K562 (cell line): ENCODE measurements around the gene BLOC1S4. TPM values are rescaled to one million over a fixed set of nuclear protein-coding genes. Genes with fewer than 3 reads are reported as not detected.

Experiments
- AFF4 ChIP-seq: sonication (generic); formaldehyde crosslinking; IDR thresholded peaks from 2 replicates; pipeline ENCODE4 v1.8.0; 2023; ENCODE audit warnings: mild to moderate bottlenecking, missing genetic modification reagents
- BRD4 ChIP-seq: fragments of 200-600 bp; sonication (generic); IDR thresholded peaks from 2 replicates; pipeline ENCODE4 v1.6.1; 2017; ENCODE audit warnings: inconsistent platforms
- BRD9 ChIP-seq: fragments of 450-650 bp; IDR thresholded peaks from 2 replicates; pipeline ENCODE4 v1.6.1; 2018; ENCODE audit warnings: low read depth; ENCODE audit not compliant: partially characterized antibody
- CC2D1A ChIP-seq: fragments of 450-650 bp; IDR thresholded peaks from 2 replicates; pipeline ENCODE4 v1.6.1; 2017; ENCODE audit warnings: mild to moderate bottlenecking
- E2F3 ChIP-seq: fragments of 250-450 bp; sonication (Bioruptor Pico); IDR thresholded peaks from 2 replicates; pipeline ENCODE4 v1.4.0; 2020; ENCODE audit warnings: mild to moderate bottlenecking
- FOS ChIP-seq: IDR thresholded peaks from 3 replicates; pipeline ENCODE4 v1.6.1; 2011; ENCODE audit not compliant: insufficient read length; ENCODE audit errors: extremely low read depth
- FOXJ3 ChIP-seq: sonication (generic); formaldehyde crosslinking; IDR thresholded peaks from 2 replicates; pipeline ENCODE4 v1.4.0; 2020; ENCODE audit warnings: mild to moderate bottlenecking, missing genetic modification reagents
- HDAC8 ChIP-seq: fragments of 450-650 bp; IDR thresholded peaks from 2 replicates; pipeline ENCODE4 v1.6.1; 2016; ENCODE audit warnings: mild to moderate bottlenecking, missing genetic modification characterization, moderate library complexity, missing compliant biosample characterization
- KAT8 ChIP-seq: fragments of 450-650 bp; IDR thresholded peaks from 2 replicates; pipeline ENCODE4 v1.6.1; 2016; ENCODE audit warnings: low read depth, mild to moderate bottlenecking
- L3MBTL2 ChIP-seq: fragments of 450-650 bp; IDR thresholded peaks from 2 replicates; pipeline ENCODE4 v1.6.1; 2016; ENCODE audit warnings: mild to moderate bottlenecking, moderate library complexity
- LARP7 ChIP-seq: fragments of 450-650 bp; IDR thresholded peaks from 2 replicates; pipeline ENCODE4 v1.6.1; 2016
- MED1 ChIP-seq: sonication (generic); formaldehyde crosslinking; IDR thresholded peaks from 2 replicates; pipeline ENCODE4 v1.8.1; 2023; ENCODE audit warnings: missing genetic modification reagents, borderline replicate concordance
- MTF1 ChIP-seq: fragments of 250-450 bp; sonication (Bioruptor Pico); IDR thresholded peaks from 2 replicates; pipeline ENCODE4 v1.9.0; 2021; ENCODE audit warnings: moderate library complexity, mild to moderate bottlenecking, inconsistent platforms, borderline replicate concordance
- NFYB ChIP-seq: IDR thresholded peaks from 2 replicates; pipeline ENCODE4 v1.6.1; 2011; ENCODE audit warnings: mild to moderate bottlenecking, moderate library complexity; ENCODE audit not compliant: insufficient read length; ENCODE audit errors: extremely low read depth
- POLR2B ChIP-seq: fragments of 450-650 bp; IDR thresholded peaks from 2 replicates; pipeline ENCODE4 v1.6.1; 2018; ENCODE audit warnings: low read depth; ENCODE audit not compliant: partially characterized antibody
- SMAD4 ChIP-seq: fragments of 250-450 bp; sonication (Bioruptor Pico); conservative IDR thresholded peaks from 2 replicates; pipeline ENCODE4 v1.8.0; 2021; ENCODE audit warnings: inconsistent platforms, mild to moderate bottlenecking, moderate library complexity
- STAG1 ChIP-seq: sonication (generic); formaldehyde crosslinking; IDR thresholded peaks from 2 replicates; pipeline ENCODE4 v1.5.0; 2020; ENCODE audit warnings: missing genetic modification reagents, borderline replicate concordance
- TAL1 ChIP-seq: fragments of 450-650 bp; IDR thresholded peaks from 2 replicates; pipeline ENCODE4 v1.6.1; 2016; ENCODE audit warnings: mild to moderate bottlenecking
- TEAD4 ChIP-seq, 2 experiments: sonication (generic) in 1 of 2; formaldehyde crosslinking in 1 of 2; IDR thresholded peaks; 2 replicates each; pipeline versions ENCODE4 v1.6.1 to v1.8.0; 2012 to 2022; ENCODE audit warnings: borderline replicate concordance in 1 of 2, inconsistent platforms in 1 of 2, low read length in 1 of 2, mild to moderate bottlenecking in 1 of 2, missing genetic modification reagents in 1 of 2
- ZNF408 ChIP-seq: fragments of 250-450 bp; sonication (Bioruptor Pico); IDR thresholded peaks from 2 replicates; pipeline ENCODE4 v1.4.0; 2020; ENCODE audit warnings: low read depth, mild to moderate bottlenecking, moderate library complexity
- ZNF75A ChIP-seq: fragments of 450-650 bp; formaldehyde crosslinking; IDR thresholded peaks from 2 replicates; pipeline ENCODE4 v1.4.0; 2020; ENCODE audit warnings: mild to moderate bottlenecking
- ZSCAN29 ChIP-seq: fragments of 450-650 bp; IDR thresholded peaks from 2 replicates; pipeline ENCODE4 v1.6.1; 2017
- ZSCAN32 ChIP-seq: fragments of 450-650 bp; formaldehyde crosslinking; IDR thresholded peaks from 2 replicates; pipeline ENCODE4 v1.4.0; 2020; ENCODE audit warnings: mild to moderate bottlenecking, moderate library complexity
- polyA plus RNA-seq, 8 experiments: library from polyadenylated mRNA; depleted of rRNA in 4 of 8; stranded (reverse) in 5 of 8; unstranded in 3 of 8; fragments of >200 nt; fragmentation: Nextera tagmentation in 2 of 8; fragmentation: Illumina TruSeq in 1 of 8; extraction: Ambion mirVana in 2 of 8; extraction: Trizol in 1 of 8; gene quantifications; 2 replicates each; pipeline versions ENCODE4 v1.2.1 to v1.2.3, GENCODE V29; 2011 to 2014; ENCODE audit warnings: inconsistent platforms in 1 of 8, missing spikeins in 1 of 8
- total RNA-seq, 7 experiments: library from RNA; depleted of rRNA in 6 of 7; stranded (reverse); fragments of >200 nt in 6 of 7; fragmentation: Illumina TruSeq in 2 of 7; extraction: Trizol in 2 of 7; gene quantifications; 2 replicates each; pipeline versions ENCODE4 v1.2.1 to v1.2.3, GENCODE V29; 2011 to 2021; ENCODE audit warnings: low replicate concordance in 1 of 7
- TF ChIP-seq, protein P1 (sequence below): fragments of 450-650 bp; IDR thresholded peaks from 2 replicates; pipeline ENCODE4 v1.6.1; 2016; ENCODE audit warnings: low read depth, mild to moderate bottlenecking, moderate library complexity
- TF ChIP-seq, protein P2 (sequence below): fragments of 250-450 bp; sonication (Bioruptor Pico); IDR thresholded peaks from 2 replicates; pipeline ENCODE4 v1.5.0; 2021

Gene BLOC1S4
- total and polyA plus RNA-seq, 9 of the 15 experiments (the other 6 are each of a cell fraction or from before 2014, with no cell fraction given): 3.1 to 31.6 (median 11.2) TPM

DNA sequence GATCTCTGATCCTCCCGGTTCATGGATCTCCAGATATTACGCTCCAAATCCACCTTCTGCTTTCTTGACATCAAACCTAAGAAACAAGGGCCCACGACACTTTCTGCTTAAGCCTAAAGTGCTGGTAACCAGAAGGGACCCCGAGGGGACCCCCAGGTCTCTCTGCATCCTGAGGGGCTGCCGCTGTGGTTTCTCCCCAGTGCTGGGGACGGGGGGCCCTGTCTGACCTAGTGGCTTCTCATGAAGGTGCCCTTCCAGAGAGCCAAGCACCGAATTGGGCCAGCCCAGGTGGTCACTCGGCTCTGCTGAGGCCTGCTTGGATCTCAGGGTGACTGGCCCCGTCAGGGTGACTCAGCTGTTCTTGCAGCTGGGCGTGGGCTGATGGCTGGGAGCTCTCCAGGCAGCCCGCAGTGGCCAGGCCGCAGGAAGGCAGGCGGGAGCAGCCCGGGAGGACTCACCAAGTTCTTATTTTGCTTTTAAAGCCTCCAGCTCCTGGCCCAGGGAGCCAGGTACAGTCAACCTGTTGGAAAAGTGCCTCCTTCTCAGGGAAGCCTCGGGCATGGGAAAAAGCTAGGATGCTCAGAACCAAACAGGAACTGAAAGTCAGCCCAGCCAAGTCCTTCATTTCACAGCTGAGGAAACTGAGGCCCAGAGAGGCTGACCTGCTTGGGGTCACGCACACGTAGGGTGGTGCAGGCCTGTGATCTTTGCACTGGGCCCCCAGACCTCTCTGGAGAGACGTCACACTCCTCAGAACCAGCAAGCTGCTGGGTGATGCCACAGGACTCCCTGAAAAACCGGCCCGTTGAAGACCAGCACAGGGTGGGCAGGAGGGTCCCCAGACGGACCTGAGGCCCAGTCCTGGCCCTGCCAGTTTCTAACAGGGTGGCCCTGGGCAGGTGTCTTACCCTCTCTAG is 16.7 kb downstream of the BLOC1S4 start (continued):
- TF ChIP-seq AFF4 (CRISPR knock-in tag): 0 out of 2 replicates have a peak, but pooled peaks have one; percentile 64
- TF ChIP-seq ZSCAN29: no peak
- 0 out of 2 replicates have a peak, but pooled peaks have one; percentile 21 for TF ChIP-seq ZNF75A
- no peak for TF ChIP-seq ZSCAN32 (CRISPR knock-in tag)
- TF ChIP-seq NFYB: no peak
- TF ChIP-seq FOS: no peak
- no peak for TF ChIP-seq KAT8
- TF ChIP-seq HDAC8 (tag): peak; percentile 79
- peak; percentile 40 for TF ChIP-seq TAL1
- TF ChIP-seq SMAD4 (CRISPR knock-in tag): peak; percentile 90
- TF ChIP-seq CC2D1A: no peak
- no peak for TF ChIP-seq ZNF408 (CRISPR knock-in tag)
- TF ChIP-seq, protein P1, sequence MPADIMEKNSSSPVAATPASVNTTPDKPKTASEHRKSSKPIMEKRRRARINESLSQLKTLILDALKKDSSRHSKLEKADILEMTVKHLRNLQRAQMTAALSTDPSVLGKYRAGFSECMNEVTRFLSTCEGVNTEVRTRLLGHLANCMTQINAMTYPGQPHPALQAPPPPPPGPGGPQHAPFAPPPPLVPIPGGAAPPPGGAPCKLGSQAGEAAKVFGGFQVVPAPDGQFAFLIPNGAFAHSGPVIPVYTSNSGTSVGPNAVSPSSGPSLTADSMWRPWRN: 0 out of 2 replicates have a peak, but pooled peaks have one; percentile 21
- TF ChIP-seq STAG1 (CRISPR knock-in tag): no peak
- TF ChIP-seq POLR2B: peak; percentile 66
- 0 out of 2 replicates have a peak, but pooled peaks have one; percentile 11 for TF ChIP-seq E2F3 (CRISPR knock-in tag)
- peak; percentile 79 for TF ChIP-seq BRD9
- TF ChIP-seq, protein P2, sequence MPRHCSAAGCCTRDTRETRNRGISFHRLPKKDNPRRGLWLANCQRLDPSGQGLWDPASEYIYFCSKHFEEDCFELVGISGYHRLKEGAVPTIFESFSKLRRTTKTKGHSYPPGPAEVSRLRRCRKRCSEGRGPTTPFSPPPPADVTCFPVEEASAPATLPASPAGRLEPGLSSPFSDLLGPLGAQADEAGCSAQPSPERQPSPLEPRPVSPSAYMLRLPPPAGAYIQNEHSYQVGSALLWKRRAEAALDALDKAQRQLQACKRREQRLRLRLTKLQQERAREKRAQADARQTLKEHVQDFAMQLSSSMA (CRISPR knock-in tag): no peak
- TF ChIP-seq LARP7: no peak
- peak; percentile 95 for TF ChIP-seq L3MBTL2
- no peak for TF ChIP-seq MED1
- no peak for TF ChIP-seq MTF1 (CRISPR knock-in tag)
- TF ChIP-seq BRD4: peak; percentile 70; the same call in 1 of the 2 replicates
- peak; percentile 64 for TF ChIP-seq TEAD4 (IDR thresholded peaks at IDR 0.05; ENCODE audit: low read length)
- TF ChIP-seq TEAD4 (CRISPR knock-in tag; IDR thresholded peaks at IDR 0.05; ENCODE audit: borderline replicate concordance): no peak
- no peak for TF ChIP-seq FOXJ3 (CRISPR knock-in tag)
